Measurements from ENCODE around the gene MLN.

DNA sequence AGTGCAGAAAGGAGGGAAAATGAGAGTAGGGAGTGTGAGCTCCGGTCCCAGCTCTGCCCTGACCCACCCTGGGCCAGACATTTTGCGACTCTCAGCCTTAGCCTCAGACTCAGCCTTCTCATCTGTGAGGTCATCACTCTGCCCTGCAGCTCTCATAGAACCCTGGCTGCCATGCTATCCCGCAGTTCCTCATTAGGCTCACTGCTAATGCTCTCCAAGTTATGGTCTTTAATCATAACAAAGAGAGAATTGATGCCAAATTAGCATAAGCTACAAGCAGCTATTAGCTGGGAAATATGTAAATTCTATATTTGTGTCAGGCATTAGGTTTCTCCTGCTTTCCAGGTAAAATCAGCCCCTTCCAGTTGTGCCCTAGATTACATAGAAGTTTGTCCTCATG is 46.5 kb upstream of the MLN start:
- TF ChIP-seq, protein P1, sequence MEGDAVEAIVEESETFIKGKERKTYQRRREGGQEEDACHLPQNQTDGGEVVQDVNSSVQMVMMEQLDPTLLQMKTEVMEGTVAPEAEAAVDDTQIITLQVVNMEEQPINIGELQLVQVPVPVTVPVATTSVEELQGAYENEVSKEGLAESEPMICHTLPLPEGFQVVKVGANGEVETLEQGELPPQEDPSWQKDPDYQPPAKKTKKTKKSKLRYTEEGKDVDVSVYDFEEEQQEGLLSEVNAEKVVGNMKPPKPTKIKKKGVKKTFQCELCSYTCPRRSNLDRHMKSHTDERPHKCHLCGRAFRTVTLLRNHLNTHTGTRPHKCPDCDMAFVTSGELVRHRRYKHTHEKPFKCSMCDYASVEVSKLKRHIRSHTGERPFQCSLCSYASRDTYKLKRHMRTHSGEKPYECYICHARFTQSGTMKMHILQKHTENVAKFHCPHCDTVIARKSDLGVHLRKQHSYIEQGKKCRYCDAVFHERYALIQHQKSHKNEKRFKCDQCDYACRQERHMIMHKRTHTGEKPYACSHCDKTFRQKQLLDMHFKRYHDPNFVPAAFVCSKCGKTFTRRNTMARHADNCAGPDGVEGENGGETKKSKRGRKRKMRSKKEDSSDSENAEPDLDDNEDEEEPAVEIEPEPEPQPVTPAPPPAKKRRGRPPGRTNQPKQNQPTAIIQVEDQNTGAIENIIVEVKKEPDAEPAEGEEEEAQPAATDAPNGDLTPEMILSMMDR (IDR thresholded peaks at IDR 0.05; ENCODE audit: low read depth, low read length), result no peak
- TF ChIP-seq EZH2phosphoT487 (IDR thresholded peaks at IDR 0.05; ENCODE audit: low read depth), result no peak
